ENCODE measurements around the gene NEU3.
A peak's percentile ranks its signal among the peaks of the same experiment; 100 is the strongest.

The NEU3 gene, protein sequence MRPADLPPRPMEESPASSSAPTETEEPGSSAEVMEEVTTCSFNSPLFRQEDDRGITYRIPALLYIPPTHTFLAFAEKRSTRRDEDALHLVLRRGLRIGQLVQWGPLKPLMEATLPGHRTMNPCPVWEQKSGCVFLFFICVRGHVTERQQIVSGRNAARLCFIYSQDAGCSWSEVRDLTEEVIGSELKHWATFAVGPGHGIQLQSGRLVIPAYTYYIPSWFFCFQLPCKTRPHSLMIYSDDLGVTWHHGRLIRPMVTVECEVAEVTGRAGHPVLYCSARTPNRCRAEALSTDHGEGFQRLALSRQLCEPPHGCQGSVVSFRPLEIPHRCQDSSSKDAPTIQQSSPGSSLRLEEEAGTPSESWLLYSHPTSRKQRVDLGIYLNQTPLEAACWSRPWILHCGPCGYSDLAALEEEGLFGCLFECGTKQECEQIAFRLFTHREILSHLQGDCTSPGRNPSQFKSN

DNA sequence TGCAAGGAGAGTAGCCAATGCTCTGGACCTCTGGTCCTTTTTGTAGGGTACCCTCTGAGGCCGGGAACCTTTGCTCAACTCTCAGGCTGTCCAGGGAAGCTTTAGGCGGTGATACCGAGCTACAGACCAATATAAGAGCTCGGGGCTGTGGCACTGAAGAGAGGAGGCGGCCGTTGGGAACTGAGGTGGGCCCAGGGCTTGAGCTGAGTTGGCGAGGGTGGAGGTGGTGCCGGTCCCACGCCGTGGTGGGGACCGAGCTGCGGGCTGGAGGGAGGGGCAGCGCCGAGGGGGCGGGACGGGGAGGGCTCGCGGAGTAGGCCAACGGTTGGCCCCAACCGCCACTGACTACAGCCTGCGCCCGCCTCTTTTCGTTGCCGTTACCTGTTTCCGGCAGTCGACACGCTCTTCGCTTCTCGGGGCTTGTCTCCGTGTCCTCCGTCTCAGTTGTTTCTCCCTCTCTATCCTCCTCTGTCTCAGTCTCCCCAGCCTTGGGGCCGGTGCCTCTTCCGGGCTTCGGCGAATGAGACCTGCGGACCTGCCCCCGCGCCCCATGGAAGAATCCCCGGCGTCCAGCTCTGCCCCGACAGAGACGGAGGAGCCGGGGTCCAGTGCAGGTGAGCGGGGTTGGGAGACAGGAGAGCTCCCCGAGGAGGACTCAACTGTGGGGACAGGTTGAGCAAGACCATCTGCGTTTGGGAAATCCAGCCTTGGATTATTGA lies at the start of gene NEU3:
TSS of gene NEU3 (plus strand) at position 393 of the 719 bp plus-strand sequence. CDS start at position 521, 128 bp downstream.
- DNase-seq (ENCODE audit: extremely low spot score) = peak; percentile 91
- POLR2A ChIA-PET = interaction anchor here (0.6 to 0.9 kb wide), 2 partner anchors 15 to 27 kb away, joined by 3 to 6 read pairs; no protein-coding TSS in a partner anchor
- TF ChIP-seq, protein P1, sequence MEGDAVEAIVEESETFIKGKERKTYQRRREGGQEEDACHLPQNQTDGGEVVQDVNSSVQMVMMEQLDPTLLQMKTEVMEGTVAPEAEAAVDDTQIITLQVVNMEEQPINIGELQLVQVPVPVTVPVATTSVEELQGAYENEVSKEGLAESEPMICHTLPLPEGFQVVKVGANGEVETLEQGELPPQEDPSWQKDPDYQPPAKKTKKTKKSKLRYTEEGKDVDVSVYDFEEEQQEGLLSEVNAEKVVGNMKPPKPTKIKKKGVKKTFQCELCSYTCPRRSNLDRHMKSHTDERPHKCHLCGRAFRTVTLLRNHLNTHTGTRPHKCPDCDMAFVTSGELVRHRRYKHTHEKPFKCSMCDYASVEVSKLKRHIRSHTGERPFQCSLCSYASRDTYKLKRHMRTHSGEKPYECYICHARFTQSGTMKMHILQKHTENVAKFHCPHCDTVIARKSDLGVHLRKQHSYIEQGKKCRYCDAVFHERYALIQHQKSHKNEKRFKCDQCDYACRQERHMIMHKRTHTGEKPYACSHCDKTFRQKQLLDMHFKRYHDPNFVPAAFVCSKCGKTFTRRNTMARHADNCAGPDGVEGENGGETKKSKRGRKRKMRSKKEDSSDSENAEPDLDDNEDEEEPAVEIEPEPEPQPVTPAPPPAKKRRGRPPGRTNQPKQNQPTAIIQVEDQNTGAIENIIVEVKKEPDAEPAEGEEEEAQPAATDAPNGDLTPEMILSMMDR (IDR thresholded peaks at IDR 0.05; ENCODE audit: control extremely low read depth, extremely low read depth, low read depth, missing control alignments) = no peak
- CTCF ChIA-PET = interaction anchor here (0.7 to 2.0 kb wide), 9 partner anchors 11 to 263 kb away, joined by 3 to 12 read pairs (median 3); no protein-coding TSS in a partner anchor

DNA sequence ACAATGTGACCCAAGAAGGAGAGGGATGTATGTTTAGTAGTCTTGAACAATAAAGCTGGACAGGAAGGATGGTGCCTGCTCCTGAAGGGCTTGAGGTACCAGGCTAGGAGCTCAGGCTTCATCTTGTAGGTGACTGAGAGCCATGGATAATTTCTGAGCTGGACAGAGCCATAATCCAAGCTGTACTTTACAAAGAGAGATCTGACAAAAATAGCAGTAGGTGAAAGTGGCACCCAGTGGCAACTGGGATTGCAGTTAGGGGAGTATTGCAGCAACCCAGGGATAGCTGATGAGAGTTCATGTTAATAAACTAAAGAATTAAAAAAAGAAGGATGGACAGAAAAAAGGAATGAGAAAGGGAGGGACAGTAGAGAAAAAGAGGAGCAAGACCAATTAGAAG lies 47.2 kb upstream of the NEU3 start:
- ChIA-PET CTCF (interaction anchor here (0.7 to 4.4 kb wide), 6 partner anchors 12 to 263 kb away, joined by 3 to 38 read pairs (median 4); no protein-coding TSS in a partner anchor), POLR2A (no interaction called here)
- TF ChIP-seq, protein P1 (IDR thresholded peaks at IDR 0.05; ENCODE audit: control extremely low read depth, extremely low read depth, low read depth, missing control alignments) = no peak

DNA sequence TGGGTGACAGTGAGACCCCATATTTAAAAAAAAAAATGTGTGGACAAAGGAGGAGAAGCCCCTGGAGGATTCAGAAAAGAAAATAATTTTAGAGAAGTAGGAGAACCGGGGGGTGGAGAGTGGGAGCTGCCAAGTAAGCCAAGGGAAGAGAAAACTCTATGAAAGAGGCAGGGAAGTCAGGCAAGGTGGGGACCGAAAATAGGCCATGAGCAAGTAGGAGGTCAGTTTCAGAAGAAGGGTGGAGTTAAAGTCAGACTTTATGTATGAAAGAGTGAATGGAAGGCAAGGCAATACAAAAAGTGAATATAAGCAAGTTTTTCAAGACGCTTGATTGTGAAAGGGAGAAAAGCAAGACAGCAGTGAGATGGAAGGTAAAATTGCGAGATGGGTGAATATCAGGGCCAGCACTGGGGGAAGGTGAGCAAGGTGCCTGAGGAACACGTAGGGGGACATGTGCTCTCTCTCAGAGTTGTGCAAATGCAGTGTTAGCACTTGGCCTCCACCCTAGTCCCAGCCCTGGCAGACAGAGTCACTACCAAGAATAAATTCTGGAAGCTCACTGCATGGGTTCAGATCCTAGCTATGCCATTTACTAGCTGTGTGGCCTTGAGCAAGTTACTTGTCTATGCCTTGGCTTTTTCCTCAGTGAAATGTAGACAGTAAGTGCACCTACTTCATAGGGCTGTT lies 46.5 kb upstream of the NEU3 start:
- TF ChIP-seq, protein P1 (IDR thresholded peaks at IDR 0.05; ENCODE audit: control extremely low read depth, extremely low read depth, low read depth, missing control alignments) = no peak
- CTCF ChIA-PET = interaction anchor here (0.8 to 4.4 kb wide), 2 partner anchors 13 to 35 kb away, joined by 3 to 38 read pairs; no protein-coding TSS in a partner anchor
- POLR2A ChIA-PET = no interaction called here
- DNase-seq (ENCODE audit: extremely low spot score) = no peak

More for the DNA sequence above, 47.2 kb upstream of the NEU3 start:
- no peak for DNase-seq (ENCODE audit: extremely low spot score)

DNA sequence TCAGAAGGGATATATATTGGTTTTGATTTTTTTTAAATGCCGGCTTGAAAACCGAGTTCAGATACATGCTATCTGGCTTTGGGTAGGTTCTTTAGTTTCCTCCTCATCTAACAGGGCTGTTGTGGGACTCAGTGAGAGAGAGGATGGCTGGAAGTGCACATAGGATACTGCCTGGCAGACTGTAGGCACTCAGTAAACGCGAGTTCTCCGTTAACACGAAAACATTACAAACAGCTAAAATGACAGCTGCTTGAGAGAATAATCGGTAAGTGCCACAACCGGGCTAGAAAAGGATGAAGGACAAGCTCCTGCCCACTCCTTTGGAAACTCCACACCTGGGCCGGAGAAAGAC lies 40.2 kb upstream of the NEU3 start:
- no peak for DNase-seq (ENCODE audit: extremely low spot score)
- ChIA-PET POLR2A (interaction anchor here (0.5 to 1.4 kb wide), 2 partner anchors 9 to 1506 kb away, joined by 3 read pairs; no protein-coding TSS in a partner anchor), CTCF (interaction anchor here (1.0 to 1.4 kb wide), 3 partner anchors 12 to 19 kb away, joined by 3 to 4 read pairs (median 3); no protein-coding TSS in a partner anchor)
- TF ChIP-seq, protein P1 (IDR thresholded peaks at IDR 0.05; ENCODE audit: control extremely low read depth, extremely low read depth, low read depth, missing control alignments) = no peak

DNA sequence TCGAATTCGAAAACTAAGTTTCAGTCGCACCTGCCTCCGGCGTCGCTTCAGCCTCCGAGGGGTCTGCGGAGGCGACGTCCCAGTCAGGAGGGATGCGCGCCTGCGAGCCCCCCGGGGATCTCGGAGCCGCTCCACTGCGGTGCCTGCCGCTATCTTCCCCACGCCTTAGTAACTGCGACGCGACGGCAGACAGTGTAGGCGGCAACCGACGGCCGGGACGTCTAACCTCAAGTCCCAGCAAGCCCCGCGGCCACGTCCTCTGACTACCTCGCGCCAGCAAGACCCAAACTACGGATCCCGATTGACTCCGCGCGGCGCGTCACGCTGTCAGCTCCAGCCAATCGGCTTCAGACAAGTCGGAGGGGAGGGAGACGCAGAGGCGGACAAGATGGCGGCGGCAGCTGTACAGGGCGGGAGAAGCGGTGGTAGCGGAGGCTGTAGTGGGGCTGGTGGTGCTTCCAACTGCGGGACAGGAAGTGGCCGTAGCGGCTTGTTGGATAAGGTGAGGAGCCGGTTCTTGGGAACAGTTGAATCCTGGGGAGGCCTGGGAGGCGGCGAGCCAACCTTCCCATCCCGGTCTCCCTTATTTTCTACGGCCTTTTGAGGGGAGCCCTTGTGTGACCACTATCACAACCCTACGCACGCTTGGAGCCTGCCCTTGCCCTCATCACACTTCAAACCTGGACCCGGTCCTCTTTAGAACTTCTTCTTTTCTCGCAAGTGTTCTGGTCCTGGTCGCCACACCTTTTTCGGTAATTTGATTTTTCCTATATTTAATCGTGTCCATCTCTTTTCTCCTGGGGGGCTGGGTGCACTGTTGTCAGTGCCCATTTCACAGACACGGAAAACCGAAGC lies 39.6 kb upstream of the NEU3 start, which contains the start of the genes SPCS2 and XRRA1:
TSS of gene SPCS2 (plus strand) at position 369 of the 855 bp plus-strand sequence. CDS start at position 389, 20 bp downstream.
TSS of gene XRRA1 (minus strand) at position 194 of the 855 bp plus-strand sequence. CDS start 8,213 bp downstream, outside the sequence.
- POLR2A ChIA-PET = interaction anchor here (1.4 kb wide), 1 partner anchor 9 kb away, joined by 3 read pairs; no protein-coding TSS in a partner anchor
- CTCF ChIA-PET = interaction anchor here (1.0 to 1.4 kb wide), 4 partner anchors 9 to 20 kb away, joined by 3 to 4 read pairs (median 3); no protein-coding TSS in a partner anchor
- TF ChIP-seq, protein P1 (IDR thresholded peaks at IDR 0.05; ENCODE audit: control extremely low read depth, extremely low read depth, low read depth, missing control alignments) = no peak

More for the DNA sequence above, 39.6 kb upstream of the NEU3 start, which contains the start of the genes SPCS2 and XRRA1:
- peak; percentile 96 for DNase-seq (ENCODE audit: extremely low spot score)
